Skeletal muscle satellite cell (primary cell): ENCODE data around the gene GRK5.
A peak's percentile ranks its signal among the peaks of the same experiment; 100 is the strongest.

Experiments used
- H3K27me3 ChIP-seq: 2 replicates; pipeline ENCODE4 v1.7.0; 2013; ENCODE audit warnings: low read length; ENCODE audit not compliant: control insufficient read depth, insufficient read depth
- H3K36me3 ChIP-seq: 2 replicates; pipeline ENCODE4 v1.7.0; 2013; ENCODE audit warnings: mild to moderate bottlenecking, control low read depth, low read length; ENCODE audit not compliant: insufficient read depth
- H3K4me1 ChIP-seq: 2 replicates; pipeline ENCODE4 v1.7.0; 2013; ENCODE audit warnings: low read length; ENCODE audit not compliant: control insufficient read depth, insufficient read depth
- H3K4me2 ChIP-seq: 2 replicates; pipeline ENCODE4 v1.7.0; 2013; ENCODE audit warnings: mild to moderate bottlenecking, low read length
- H3K4me3 ChIP-seq: 2 replicates; pipeline ENCODE4 v1.7.0; 2013; ENCODE audit warnings: low read length
- H3K9ac ChIP-seq: 2 replicates; pipeline ENCODE4 v1.7.0; 2013; ENCODE audit warnings: mild to moderate bottlenecking, low read depth, low read length, moderate library complexity
- H3K9me3 ChIP-seq: replicated peaks from 2 replicates; pipeline ENCODE4 v1.7.0; 2013; ENCODE audit warnings: mild to moderate bottlenecking, control low read depth, low read length

GRK5 gene

DNA sequence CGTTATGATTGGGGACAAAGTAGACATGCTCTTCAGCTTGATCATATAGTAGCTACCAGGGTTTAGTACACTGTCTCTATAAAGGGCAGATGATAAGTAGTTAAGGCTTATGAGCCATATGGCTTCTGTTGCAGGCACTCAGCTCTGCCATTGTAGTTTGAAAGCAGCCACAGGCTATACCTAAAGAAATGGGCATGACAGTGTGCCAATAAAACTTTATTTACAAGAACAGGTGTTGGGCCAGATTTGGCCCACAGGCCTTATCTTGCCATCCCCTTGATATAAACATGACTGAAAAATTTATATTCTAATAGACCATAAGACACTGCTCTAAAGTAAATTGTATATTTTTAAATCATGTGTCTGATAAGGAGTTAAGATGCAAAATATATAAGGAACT lies 36.6 kb downstream of the GRK5 start:
- peaks cover 8% of the 10 kb centered on the region for H3K27me3 ChIP-seq

DNA sequence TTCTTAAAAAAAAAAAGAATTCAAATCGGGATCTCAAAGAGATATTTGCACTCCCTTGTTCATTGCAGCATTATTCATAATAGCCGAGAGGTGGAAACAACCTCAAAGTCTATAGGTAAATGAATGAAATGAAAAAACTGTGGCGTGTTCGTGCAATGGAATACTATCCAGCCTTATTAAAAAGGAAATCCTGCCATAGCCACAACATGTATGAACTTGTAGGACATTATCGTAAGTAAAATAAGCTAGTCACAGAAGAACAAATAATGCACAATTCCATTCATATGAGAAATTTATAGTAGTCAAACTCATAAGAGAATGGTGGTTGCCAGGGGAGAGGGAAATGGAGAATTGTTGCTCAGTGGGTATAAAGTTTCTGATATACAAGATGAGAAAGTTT lies 37.9 kb downstream of the GRK5 start:
- Histone ChIP-seq H3K36me3 (no peaks in the 10 kb centered on the region), H3K4me1 (peaks cover 15% of the 10 kb centered on the region), H3K4me2 (no peak overlapping the region), H3K9ac (no peak overlapping the region), H3K9me3 (no peaks in the 10 kb centered on the region), H3K4me3 (no peak overlapping the region), H3K27me3 (peaks cover 8% of the 10 kb centered on the region)

More for the DNA sequence above, 36.6 kb downstream of the GRK5 start:
- Histone ChIP-seq H3K9ac (no peak overlapping the region), H3K4me1 (peaks cover 15% of the 10 kb centered on the region), H3K36me3 (no peaks in the 10 kb centered on the region), H3K9me3 (no peaks in the 10 kb centered on the region), H3K4me2 (no peak overlapping the region), H3K4me3 (no peak overlapping the region)

DNA sequence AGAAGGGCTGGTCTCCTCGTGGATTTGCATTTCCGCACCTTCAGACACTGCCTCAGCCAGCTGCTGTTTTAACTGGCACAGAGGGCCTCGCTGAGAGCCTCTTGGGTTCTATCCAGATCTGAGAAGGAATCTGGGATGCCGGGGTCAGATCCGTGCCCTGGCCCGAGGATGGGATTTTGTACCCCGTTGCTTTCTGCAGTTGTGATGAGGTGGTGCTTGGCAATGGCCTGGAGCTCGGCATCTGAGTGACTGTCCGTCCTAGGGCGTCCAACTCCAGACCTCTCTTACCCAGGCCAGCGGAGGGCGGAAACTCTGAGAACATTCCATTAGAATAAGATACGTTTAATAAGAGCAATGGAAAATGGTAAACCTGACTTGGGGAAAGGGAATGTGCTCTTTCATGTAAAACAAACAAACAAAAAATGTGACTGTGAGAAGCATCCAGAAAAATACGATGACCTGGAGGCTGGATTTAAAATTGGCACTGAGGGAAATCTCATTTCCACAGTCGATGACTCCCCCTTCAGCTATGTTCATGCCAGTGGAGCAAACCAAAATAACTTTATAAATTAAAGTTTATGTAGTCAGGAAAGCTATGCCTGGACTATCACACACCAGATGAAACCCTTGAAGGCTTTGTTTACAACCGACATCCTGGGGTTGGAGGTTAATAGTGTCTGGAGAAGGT lies 39.6 kb downstream of the GRK5 start:
- Histone ChIP-seq H3K27me3 (peaks cover 5% of the 10 kb centered on the region), H3K9me3 (no peaks in the 10 kb centered on the region), H3K36me3 (no peaks in the 10 kb centered on the region), H3K9ac (peak overlapping the region; percentile 44), H3K4me2 (peak overlapping the region; percentile 67), H3K4me3 (peak overlapping the region; percentile 8), H3K4me1 (peaks cover 32% of the 10 kb centered on the region)

DNA sequence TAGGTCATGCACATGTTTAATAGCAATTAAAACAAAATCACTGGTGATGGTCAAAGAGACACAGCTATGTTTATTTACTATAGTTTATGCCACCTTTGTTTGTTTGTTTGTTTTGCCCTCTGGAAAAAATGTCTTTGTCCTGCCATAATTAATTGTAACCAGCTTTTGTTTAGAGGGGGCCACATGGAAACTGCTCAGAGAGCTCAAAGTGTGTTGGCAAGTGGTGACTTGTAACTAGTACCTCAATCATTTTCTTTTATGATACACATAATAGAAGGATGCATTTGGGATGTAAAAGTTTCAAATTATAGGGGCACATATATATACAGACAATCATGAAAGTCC lies 40.2 kb downstream of the GRK5 start:
- no peaks in the 10 kb centered on the region for H3K36me3 ChIP-seq
- no peaks in the 10 kb centered on the region for H3K9me3 ChIP-seq
- H3K4me3 ChIP-seq: no peak overlapping the region
- peaks cover under 1% of the 10 kb centered on the region for H3K27me3 ChIP-seq
- H3K9ac ChIP-seq: no peak overlapping the region
- peak overlapping the region; percentile 43 for H3K4me2 ChIP-seq
- H3K4me1 ChIP-seq: peaks cover 34% of the 10 kb centered on the region

DNA sequence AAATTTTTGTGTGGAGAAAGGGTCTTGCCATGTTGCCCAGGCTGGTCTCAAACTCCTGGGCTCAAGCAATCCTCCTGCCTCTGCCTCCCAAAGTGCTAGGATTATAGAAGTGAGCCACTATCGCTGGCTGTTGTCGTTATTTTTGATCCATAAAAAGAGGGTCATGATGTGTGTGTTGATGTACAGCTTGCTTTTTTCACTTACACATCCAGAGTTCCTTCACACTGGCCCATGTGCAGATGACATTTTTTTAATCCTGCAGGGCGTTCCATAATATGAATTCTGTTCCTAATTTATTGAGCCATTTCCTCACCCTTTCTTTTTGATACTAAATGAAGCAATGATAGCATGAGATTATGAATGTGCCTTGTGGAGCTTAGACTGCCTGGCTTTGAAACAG lies 40.8 kb downstream of the GRK5 start:
- no peak overlapping the region for H3K4me2 ChIP-seq
- H3K4me1 ChIP-seq: peaks cover 40% of the 10 kb centered on the region
- H3K9ac ChIP-seq: no peak overlapping the region
- no peaks in the 10 kb centered on the region for H3K27me3 ChIP-seq
- H3K36me3 ChIP-seq: no peaks in the 10 kb centered on the region
- H3K9me3 ChIP-seq: no peaks in the 10 kb centered on the region
- H3K4me3 ChIP-seq: no peak overlapping the region

DNA sequence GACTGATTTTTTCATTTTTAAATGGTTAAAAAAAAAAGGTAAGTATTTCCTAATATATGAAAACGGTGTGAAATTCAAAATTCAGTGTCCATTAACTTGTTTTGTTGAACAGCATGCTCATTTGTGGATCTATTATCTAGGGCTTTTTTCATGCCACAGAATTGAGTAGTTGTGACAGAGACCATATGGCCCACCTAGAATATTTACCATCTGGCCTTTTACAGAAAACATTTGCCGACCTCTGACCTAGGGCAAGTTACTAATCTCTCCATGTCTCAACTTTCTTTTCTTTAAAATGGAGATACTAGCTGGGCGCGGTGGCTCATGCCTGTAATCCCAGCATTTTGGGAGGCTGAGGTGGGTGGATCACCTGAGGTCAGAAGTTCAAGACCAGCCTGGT lies 41.3 kb downstream of the GRK5 start:
- H3K4me3 ChIP-seq: no peak overlapping the region
- no peaks in the 10 kb centered on the region for H3K27me3 ChIP-seq
- H3K9me3 ChIP-seq: no peaks in the 10 kb centered on the region
- peaks cover 45% of the 10 kb centered on the region for H3K4me1 ChIP-seq
- H3K4me2 ChIP-seq: no peak overlapping the region
- no peak overlapping the region for H3K9ac ChIP-seq
- H3K36me3 ChIP-seq: no peaks in the 10 kb centered on the region

DNA sequence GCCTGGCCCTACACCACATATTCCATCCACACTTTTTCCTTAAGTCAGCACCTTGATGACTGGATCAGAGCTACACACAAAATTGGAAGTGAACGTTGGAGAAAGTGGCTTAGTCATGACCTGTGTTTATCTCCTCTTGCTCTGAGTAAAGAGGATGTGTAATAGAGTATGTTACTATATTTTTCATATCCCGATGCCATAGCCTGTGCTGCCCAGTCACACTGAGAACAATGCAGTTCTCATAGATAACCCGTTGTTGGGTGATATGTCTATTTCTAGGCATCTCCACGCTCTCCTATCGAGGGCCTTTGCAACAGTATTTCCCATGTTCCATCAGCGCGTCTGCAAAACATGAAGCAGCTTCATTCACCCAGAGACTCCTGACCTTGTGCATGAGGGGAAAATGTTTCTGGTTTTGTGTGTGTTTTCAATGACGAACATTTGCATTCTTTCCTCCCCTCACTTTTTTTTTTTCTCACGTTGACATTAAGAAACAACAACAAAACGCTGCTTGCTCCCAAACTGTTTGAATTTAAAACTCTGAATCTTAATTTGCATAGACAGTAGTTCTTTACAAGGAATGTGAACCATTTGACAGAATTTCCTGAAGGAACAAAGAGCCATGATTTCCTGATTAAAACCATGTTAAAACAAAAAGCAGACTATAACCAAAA lies 43.4 kb downstream of the GRK5 start:
- H3K9ac ChIP-seq: no peak overlapping the region
- no peaks in the 10 kb centered on the region for H3K36me3 ChIP-seq
- H3K4me3 ChIP-seq: no peak overlapping the region
- peaks cover 54% of the 10 kb centered on the region for H3K4me1 ChIP-seq
- no peaks in the 10 kb centered on the region for H3K27me3 ChIP-seq
- H3K9me3 ChIP-seq: no peaks in the 10 kb centered on the region
- H3K4me2 ChIP-seq: peak overlapping the region; percentile 4

DNA sequence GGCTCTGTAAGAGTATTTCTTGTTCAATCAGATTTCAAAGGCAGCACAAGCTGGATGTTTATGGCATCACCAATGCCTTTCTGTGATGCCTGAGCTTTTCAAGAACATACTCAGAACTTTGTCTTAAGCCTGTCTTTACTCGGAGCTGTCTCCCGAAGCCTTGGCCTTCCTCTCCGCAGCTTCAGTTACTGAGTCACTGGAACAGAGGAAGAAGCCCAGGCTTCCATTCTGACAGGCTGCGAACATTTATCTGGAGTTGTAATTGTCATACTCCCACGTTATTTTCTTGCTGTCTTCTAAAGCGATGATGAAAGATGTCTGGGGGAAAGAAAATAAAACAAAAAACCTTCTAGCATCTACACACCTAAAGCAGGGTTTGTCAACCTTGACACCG lies 43.9 kb downstream of the GRK5 start:
- Histone ChIP-seq H3K4me3 (no peak overlapping the region), H3K4me1 (peaks cover 54% of the 10 kb centered on the region), H3K36me3 (no peaks in the 10 kb centered on the region), H3K9ac (no peak overlapping the region), H3K9me3 (no peaks in the 10 kb centered on the region), H3K4me2 (peak overlapping the region; percentile 4), H3K27me3 (no peaks in the 10 kb centered on the region)

DNA sequence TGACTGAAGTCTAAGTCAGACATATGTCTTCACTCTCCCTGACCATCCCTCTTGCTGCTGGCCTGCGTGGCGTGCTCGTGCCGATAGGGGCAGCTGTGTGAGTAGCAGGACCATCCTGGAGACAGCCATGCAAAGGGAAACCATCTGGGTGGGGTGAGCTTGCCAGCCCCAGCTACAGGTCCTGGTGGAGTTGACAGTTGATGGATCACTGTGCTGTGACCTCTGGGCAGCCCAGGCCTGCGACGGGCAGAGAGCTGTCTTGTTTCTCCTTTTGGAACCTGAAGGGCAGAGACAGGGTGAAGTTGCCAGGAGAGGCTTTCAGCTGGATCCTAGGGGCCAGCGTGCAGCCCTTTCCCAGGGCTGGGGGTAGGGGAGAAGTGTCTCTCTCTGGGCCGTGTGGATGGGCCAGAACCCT lies 44.7 kb downstream of the GRK5 start:
- H3K9ac ChIP-seq: no peak overlapping the region
- peaks cover 47% of the 10 kb centered on the region for H3K4me1 ChIP-seq
- H3K27me3 ChIP-seq: no peaks in the 10 kb centered on the region
- no peaks in the 10 kb centered on the region for H3K9me3 ChIP-seq
- no peaks in the 10 kb centered on the region for H3K36me3 ChIP-seq
- no peak overlapping the region for H3K4me2 ChIP-seq
- no peak overlapping the region for H3K4me3 ChIP-seq

DNA sequence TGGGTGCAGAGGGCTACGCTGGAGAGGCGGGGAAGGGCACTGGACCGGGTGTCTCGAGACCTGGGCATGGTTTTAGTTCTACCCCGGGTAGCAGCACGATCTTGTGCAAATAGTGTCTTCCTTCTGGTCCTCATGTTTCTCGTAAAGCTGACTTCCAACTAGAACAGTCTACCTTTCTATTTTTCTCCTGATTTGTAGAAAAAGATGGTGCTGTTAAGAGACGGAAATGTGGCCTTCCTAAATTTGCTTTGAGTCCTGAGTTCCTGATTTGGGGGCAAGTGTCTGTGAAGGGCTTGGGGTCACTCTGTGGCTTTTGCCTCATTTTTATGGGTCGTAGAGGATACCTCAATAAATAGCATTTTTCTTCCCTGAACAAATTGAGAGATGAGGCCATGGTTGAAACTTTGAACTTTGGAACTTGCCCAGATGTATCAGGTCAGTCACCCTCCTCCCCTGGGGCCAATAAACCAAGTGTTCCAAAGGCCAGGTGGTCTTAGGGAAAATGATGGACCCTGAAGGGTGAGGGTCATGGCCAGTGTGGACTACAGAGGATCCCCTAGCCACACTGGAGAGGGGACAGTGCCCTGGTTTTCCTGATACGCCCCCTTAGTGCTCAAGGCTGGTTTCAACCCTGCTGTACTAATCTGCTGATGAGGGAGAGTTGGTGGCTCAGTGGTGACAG lies 45.2 kb downstream of the GRK5 start:
- Histone ChIP-seq H3K27me3 (no peaks in the 10 kb centered on the region), H3K4me1 (peaks cover 41% of the 10 kb centered on the region), H3K9me3 (no peaks in the 10 kb centered on the region), H3K4me2 (peak overlapping the region; percentile 43), H3K9ac (peak overlapping the region; percentile 24), H3K36me3 (no peaks in the 10 kb centered on the region), H3K4me3 (no peak overlapping the region)

DNA sequence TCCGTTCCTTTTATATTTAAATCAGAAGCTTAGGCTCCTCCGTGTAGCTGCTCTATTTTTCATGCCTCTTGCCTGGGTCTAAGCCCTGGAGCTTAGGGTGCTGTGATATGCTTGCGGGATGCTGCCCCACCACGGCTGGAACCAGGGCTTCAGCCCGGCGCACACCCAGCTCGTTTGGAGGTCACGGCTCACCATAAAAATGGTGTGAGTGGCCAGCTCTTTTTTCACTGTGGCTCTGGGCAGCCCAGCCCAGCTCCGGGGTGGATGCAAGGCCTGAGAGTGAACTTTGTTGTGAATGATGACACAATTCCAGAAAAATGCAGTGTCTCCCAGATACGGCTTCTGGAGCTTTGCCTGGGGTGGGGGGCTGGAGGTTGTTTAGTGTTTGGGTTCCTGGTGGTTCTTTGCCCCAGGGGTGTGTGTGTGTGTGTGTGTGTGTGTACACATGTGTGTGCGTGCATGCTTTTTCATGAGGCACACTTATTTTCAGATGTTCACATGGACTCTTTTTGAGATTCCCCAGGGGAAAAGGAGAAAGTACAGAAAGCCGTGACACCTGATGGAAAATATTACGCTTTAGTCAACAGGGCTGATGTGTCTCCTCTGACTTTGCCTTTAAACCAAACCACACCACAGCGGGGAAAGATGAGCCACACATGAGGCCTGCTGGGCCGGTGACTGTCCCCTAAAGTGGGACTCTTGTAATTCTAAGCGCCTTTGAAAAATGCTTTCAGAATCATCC lies 46.2 kb downstream of the GRK5 start:
- Histone ChIP-seq H3K9me3 (no peaks in the 10 kb centered on the region), H3K4me2 (peak overlapping the region; percentile 43), H3K4me3 (peak overlapping the region; percentile 11), H3K4me1 (peaks cover 39% of the 10 kb centered on the region), H3K27me3 (no peaks in the 10 kb centered on the region), H3K36me3 (no peaks in the 10 kb centered on the region), H3K9ac (peak overlapping the region; percentile 55)
